HG02973 (cell line): ENCODE data around the gene REEP1.
"Not testable (repeated sequence)": the region's sequence is repeated elsewhere in the genome, so short reads cannot be mapped to it uniquely, and the experiment has no call there.

ENCODE experiments used
- ATAC-seq: cut with Tn5 transposase; IDR thresholded peaks from one replicate; pipeline ENCODE4 v1.9.1; 2021; ENCODE audit warnings: moderate library complexity; ENCODE audit not compliant: unreplicated experiment

Gene REEP1

DNA sequence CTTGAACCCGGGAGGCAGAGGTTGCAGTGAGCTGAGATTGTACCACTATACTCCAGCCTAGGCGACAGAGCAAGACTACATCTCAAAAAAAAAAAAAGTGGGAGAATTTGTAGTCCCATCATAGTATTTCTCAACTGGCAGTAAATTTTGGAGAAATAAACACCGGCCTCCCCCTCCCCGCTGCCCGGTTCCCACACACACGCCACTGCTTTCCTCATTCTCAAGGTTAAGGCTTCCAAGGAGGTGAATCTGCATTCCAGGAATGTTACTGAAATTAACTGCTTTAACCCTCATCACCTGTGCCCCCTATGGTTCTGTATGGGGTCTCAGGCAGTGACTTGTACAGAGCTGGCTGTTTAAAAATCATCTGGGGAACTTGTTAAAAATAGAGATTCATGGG, 88.2 kb downstream of the REEP1 start:
- ATAC-seq = no peak

DNA sequence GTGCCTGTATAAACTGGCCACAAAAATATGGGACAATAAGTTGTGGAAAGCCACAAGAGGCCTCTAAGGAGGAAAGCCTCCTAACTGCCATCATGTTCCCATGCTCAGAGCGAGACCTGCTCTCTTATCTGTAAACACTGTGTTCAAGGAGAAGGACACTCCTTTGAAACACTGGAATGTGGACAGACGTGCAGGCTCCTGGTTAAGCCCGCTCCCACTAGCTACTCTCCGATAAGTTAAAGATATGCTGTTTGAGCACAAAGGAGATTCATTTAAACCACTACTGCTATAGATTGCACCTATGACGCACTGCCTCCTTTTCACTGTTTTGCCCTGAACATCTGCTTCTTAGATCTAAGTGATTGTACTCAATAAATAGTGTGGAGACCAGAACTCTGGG, 92.2 kb downstream of the REEP1 start:
- not testable (repeated sequence) for ATAC-seq

DNA sequence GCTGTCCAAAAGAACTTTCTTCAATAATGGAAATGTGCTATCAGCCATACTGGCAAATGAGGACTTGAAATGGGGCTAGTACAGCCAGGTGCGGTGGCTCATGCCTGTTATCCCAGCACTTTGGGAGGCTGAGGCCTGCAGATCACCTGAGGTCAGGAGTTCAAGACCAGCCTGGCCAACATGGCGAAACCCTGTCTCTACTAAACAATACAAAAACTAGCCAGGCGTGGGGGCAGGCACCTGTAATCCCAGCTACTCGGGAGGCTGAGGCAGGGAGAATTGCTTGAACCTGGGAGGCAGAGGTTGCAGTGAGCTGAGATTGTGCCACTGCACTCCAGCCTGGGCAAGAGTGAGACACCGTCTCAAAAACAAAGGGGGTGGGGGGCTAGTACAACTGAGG, 92.6 kb downstream of the REEP1 start:
- not testable (repeated sequence) for ATAC-seq

DNA sequence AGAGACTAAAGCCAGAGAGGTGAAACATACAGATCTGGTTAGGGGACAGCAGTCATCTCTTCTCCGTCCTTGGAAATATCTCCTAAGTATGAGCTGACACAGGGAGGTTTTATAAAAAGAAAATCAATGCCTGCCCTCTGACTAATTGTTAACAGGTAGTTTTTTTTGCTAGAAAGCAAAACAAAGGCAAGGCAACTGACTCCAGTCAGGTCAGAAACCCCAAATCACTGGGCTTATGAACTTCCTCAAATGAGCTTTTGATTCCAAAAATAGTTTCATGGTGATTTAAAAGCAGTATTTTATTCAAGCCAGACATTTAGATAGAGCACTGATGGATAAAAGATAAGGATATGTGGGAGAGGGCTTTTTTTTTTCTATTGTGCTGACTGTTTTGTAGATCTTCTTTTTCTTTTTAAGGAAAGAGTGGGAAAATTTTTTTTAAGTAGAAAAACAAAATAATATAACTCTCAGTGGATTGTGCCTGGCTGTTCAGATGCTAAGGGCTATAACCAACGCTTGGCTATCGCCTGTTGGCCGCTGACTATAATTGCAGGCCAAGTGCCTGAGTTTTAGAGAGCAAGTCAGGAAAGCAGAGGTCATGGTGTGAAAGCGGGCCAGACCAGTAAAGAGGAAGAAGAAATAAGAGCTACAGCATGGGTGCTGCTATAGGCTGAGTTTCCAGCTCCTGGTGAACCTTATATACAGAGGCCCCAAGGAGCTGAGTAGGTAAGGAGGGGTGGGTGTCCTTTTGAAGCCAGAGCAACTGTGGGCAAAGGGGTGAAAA, 93.3 kb downstream of the REEP1 start:
- peak; percentile 49 for ATAC-seq

DNA sequence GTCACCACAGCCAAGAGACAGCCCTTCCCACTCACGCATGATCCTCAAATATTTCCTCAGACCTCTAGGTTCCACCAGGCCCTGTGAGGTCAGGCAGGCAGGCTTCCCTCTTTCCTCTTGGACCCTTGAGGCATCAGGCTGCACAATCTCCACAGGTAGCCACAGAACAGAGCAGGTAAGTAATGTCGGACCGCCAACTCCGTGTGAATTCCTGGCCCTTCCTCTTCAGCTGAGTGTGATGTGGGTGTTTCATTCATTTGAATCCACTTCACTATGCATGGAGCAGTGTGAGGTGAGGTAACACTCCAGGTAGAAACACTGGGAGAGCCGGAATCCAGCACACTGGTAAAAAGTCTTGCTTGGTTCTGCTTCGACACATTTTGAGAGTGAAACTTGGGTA, 94.2 kb downstream of the REEP1 start:
- no peak for ATAC-seq

DNA sequence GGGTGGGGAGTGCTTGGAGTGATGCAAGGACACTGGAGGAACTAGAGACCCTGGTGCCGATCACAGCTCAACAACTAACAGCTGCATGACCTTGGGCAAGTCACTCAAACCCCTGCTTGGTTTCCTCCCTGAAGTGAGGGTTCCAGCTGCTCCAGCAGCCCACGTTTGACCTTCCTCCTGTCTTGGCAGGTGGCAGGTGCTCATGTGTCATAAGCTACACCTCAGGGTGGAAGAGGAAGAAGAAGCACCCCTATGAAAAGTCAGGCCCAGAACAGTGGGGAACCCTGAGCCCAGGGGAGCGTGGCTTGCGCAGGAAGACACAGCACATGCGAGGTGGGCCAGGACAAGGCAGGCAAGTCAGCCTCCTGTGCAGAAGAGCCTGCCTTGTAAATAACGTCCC, 95.8 kb downstream of the REEP1 start:
- no peak for ATAC-seq

DNA sequence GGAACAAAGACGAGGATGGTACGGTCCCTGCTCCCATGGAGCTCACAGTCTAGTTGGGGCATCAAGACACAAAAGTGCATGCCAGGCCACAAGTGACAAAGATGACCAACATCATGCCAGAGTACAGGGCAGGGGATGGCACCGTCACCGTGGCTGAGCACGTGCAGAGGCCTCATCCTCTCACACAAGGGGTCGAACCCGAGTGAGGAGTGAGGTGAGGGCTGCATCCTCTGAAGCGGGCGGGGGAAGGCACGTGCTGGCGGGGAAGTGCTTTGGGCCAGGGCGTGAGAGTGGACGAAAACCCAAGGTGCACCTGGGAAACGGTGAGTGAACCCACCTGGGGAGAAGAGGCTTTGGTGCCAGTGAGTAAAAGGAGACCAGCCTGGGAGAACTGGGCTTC, 97.2 kb downstream of the REEP1 start:
- no peak for ATAC-seq

DNA sequence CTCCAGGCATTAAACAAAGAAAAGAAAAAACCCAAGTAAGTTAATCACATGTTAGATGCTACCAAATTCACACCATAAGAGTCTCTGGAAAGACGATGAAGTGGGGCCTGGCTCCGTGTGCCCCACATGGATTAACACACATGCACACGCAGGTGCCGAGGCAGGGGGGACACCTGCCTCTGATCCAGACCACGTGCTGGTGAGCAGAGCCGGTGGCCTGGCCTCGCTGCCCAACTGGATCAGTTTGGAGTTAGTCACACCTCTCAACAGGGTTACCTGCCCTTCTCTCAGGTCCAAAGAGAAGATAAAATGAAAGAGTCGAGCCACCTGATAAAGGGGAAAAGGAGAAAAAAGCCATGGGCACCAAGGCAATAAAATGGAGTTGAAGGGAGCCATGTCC, 97.7 kb downstream of the REEP1 start:
- ATAC-seq = no peak

DNA sequence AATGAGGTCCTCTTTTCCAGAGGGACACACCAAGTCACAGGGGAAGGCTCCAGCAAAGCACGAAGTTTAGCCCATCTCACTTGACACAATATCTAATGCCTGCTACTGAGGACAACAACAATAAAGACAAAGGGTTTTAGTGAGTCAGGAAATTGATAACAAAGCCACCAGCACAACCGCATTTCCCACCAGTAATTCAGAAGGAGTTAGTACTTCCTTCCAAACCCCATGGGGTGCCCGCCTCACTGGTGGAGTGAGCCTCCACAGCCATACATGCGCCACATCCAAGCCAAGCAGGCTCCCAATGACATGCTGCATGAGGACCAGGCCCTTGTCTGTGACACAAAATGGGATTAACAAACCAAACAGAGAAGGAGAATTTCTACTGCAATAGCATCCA, 98.1 kb downstream of the REEP1 start:
- no peak for ATAC-seq

DNA sequence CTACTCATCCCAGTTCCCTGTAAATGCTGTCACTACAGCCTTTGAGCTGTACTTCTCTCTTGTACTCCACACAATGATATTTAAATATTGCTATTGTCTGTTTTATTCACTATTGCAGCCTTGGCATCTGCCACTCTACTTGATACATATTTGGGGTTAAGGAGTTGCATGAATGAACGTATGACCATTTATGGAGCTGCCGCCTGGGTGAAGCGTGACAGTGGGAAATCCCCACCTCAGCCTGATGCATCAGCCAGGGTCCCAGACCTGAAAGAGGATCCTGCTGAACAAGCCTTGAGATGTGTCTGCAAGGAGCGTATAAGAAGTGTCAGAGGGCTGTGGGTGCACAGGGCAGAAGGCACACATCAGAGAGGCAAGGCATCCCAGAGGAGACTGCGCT, 99.1 kb downstream of the REEP1 start:
- peak; percentile 91 for ATAC-seq

DNA sequence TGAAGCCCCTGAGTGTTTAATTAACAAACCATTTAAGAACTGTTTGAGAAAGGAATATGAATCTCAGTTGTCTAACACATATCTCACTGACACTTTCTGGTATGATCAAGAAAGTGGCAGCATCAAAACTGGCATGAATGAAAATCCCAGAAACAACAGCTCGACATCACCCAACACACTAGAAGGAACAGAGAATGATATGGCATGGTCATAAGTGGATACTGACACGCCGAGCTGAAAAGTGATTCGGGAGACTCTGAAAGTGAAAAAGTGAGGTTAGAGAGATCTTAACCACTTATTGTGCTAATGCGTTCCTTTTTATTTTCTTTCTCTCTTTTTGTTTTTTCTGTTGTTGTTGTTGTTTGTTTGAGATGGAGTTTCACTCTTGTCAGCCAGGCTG, 100.3 kb downstream of the REEP1 start:
- no peak for ATAC-seq

DNA sequence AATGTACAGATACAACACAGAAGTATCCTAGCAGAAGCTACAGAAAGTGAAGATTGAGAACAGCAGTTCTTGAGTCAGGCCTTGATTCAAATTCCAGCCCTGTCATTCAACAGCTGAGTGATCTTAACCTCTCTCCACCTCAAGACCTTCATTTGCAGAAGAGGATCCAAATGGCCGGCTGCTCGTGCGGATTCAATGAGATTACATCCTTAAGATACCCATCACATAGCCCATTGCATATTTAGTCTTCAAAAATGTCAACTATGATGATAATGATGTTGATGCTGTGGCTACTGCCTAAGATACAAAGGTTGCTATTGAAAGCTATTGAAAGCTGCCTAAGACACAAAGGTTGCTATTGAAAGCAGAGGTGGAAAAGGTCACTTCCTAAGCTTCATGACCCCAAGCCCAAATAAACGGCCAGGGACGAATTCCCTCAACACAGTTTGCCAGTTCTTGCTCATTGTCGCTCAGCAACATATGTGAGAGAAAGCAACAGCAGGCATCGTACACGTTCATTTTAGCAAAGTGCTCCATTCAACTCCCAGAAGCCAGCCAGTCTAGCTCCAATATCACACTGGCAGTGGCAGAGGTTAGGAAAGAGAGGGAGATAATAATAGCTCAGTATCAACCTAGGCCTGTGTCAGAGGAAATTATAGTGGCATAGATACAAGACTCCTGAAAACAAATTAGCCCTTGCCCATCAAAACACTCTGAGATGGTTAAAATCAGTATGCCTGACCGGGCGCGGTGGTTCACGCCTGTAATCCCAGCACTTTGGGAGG, 102.0 kb downstream of the REEP1 start:
- ATAC-seq = no peak

DNA sequence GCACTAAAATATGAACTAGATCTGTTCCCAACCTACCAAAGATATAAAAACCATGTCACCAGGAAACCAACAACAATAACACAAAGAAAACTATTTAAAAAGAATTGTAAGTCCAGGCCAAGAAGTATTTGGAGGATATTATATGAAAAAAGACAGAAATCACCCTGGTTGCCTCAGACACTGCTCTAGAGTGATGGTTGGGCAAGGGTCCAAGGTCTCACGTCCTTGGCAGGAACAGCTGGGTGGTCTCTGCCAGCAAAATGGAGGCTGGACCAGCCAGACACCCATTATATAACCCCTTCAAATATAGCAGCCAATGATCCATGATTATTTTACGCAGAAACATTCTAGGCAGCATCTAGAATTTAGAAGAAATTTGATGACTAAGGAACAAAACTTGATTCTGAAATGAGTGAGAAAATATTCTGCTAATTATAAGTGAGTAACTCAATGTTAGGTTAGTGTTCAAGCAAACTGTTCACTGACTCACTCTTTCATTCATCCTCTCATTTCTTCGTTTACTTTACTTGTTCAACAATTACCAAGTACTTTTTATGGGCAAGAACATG, 102.8 kb downstream of the REEP1 start:
- no peak for ATAC-seq

DNA sequence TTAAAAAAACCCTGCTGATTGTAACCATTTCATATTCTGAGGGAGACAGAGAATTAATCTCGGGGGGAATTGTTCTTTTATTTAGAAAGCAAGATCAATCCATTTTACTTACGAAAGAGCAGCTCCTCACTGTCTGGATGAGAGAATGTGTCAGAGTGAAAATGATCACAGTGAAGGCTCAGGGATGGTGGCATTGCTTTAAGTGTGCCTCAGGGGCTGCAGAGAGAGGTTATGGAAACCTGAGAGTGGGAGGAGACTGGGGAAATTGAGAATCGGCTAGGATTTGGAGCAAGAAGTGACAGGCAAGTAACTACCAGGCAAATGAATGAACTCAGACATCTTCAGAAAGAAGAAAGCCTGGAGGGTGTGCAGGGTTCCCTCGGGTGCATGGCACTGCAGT, 104.0 kb downstream of the REEP1 start:
- ATAC-seq = no peak

DNA sequence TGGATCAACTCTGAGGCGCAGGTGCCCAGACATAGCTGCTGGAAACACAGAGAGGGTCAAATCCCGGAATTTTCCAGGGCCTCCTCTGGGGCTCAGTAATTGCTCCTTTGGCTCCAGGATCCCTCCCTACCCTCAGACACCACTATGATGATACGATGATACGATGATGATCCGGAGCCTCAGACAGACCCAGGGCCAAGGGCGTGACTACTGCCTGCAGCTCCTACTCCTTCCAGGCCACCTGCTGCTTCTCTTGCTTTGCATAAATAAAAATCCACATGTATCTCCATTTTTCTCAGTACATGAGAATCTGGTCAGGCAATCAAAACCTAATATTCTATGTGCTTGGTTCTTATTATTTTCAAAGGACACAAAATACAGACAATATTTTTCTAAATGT, 104.5 kb downstream of the REEP1 start:
- no peak for ATAC-seq

DNA sequence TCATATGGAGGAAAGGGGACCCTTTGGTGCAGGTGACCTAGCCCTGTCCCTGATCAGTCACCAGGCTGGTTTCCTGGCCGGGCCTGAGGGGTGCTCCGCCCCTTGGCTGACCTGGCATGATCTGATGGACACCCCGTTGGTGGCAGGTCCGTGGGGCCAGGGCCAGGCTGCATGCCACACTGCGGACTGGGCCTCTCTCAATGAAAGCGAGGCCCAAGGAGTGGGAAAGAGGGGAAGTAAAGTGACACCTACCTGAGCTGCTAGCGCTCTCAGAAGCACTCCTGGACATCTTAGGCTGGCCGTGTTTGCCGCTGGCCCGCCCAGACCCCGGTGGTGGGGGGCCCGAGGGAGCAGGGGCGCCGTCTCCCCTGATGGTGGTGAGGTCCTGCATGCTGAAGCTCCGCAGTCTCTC, 105.0 kb downstream of the REEP1 start:
- ATAC-seq = no peak

DNA sequence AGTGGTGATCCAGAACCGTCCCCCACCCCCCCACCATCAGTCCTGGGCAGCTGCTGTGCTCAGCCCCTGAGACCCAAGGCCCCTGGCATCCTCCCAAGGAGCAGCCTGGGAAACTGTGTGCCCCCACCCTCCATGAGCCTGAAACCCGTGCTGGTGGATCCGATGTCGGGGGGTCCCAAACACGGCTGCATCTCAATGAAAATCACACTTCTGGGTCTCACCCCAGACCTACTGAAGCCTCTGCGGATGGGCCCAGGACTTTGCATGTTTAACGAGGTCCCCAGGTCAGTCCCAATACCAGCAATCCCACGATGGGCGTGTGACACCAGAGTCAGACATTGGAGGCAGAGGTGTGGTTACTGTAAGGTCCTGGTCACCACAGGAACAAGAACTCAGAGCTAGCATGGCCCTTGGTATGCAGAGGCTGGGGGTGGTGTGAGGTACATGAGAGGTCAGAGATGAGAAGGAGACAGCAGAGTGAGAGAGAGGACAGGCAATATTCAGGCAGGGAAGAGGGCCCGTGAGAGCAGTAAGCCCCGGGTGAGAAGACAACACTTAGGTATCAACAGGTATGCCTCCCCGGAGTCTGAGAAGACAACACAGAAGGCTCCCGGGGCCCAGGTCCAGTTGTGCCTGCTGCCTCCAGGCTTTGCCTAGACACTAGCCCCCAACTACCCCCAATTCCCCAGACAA, 105.6 kb downstream of the REEP1 start:
- no peak for ATAC-seq

DNA sequence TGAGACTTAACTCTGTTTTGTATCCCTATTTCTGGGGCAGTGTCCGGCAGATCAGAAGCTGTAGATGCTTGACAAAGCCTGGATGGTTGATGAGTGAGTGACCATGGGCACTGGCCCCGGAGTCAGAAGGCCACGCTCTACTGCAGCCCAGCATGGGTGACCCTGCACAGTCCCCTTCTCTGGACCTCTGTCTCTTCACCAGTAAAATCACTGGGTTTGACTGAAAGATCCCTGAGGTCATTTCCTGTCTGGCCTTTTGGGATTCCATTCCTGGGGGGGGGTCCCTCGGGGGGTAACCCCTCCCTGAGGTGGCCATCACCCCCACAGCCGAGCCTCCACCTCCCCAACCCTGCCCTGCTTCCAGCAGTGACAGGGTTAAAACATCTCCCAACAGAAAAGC, 106.5 kb downstream of the REEP1 start:
- ATAC-seq = no peak

DNA sequence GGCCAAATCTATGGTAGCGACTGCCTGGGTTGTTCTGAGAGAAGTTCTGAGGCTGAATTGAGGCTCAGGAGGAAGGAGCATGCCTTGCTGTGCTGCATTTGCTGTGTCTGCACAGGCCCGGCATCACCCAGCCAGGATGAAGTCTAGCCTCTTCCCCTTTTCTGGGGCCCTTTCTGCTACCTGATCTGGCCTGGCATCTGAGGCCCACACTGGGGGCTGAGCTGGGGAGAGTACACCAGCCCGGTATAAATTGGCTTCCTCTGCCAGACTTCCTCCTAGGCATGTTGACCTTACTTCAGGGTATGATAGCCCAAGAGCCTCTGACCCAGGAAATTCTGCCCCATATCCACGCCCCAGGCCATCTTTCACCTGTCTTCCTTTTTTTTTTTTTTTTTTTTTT, 108.2 kb downstream of the REEP1 start:
- no peak for ATAC-seq

DNA sequence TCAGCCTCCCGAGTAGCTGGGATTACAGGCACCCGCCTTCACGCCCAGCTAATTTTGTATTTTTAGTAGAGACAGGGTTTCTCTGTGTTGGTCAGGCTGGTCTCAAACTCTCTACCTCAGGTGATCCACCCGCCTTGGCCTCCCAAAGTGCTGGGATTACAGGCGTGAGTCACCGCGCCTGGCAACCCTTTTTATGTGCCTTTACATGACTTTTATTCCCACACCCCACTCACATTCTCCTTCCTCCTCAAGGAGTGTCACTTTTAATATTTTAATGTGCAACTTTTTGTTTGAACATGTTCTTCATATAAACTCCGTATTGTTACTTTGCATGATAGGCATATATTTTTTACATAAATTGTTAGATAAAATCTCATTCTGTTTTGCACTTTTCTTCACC, 108.9 kb downstream of the REEP1 start:
- ATAC-seq = not testable (repeated sequence)

DNA sequence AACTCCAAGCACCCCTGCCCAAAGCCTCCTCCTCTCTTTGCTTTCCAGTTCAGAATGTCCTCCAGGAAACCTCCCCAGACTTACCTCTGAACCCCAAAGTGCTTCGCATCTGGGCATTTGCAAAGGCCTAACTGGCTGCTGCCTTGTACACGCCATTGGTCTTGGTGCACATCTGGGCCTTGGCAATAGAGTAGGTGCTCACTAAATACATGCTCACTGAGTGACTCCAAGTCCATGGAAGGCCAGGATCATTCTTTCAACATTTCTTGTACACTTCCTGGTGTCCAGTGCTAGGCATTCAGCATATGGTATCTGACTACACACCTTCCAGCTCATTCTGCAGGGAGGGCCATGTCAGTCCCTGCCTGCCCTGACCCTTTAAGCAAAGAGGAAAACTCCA, 109.7 kb downstream of the REEP1 start:
- ATAC-seq = no peak
